ENCODE measurements around the gene CDC42BPA. TPM values are rescaled to one million over a fixed set of nuclear protein-coding genes. Genes with fewer than 3 reads are reported as not detected.

CDC42BPA gene
- total RNA-seq, 1 experiment from 2014 or later: 77.7 TPM

DNA sequence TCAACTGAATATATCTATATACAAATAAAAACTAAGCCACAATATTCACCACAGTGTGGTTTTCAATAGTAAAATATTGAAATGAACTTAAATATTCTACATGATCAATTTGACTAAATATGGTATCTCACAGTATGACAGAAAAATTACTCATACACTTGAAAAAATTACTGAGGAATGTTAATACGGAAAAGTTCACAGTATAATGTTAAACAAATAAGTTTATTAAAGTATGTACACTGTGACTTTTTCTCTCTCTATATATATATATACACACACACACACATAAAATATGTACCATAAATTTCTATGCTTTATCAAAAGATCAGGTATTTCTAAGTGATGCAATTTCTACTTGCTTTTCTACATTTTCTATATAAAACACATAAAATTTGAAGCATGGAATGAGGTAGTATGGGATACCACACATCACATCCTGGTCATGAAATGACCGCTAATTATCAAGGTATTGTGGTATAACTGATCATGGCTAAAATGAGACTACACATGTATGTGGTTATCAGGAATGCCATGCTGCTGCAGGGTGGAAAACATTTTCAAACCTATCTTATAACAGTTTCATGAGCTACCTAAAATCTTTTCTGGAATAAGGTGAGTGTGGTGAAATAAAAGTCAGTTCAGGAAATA is 102.3 kb downstream of the CDC42BPA start:
- no peak for DNase-seq (ENCODE audit: extremely low read depth, low read depth)

- DNase-seq (ENCODE audit: extremely low read depth, low read depth): no peak
Measured at GRCh38 chr1:227214207-227214606, 104.1 kb downstream of the CDC42BPA start.

GRCh38 chr1:227213426-227213825 is 104.9 kb downstream of the CDC42BPA start:
- no peak for DNase-seq (ENCODE audit: extremely low read depth, low read depth)

DNA sequence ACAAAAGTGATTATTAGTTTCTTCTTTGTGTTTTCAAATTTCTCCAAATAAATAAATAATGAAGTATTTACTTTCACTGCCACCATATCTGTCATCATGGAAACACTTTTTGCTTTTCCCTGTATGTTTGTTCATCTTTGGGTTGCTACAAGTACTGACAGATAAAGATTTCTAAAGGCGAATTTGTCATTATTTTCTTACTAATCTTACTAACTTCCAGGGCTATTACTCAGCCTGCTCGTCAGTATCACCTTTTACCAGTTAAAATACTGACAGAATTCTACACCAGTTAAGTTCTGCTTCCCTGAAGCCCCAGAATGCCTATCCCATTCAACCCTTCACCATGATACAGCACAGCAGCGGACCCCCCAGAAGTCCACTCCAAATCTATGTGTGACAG is 106.1 kb downstream of the CDC42BPA start:
- DNase-seq (ENCODE audit: extremely low read depth, low read depth): no peak

- no peak for DNase-seq (ENCODE audit: extremely low read depth, low read depth)
Measured at GRCh38 chr1:227210604-227211003, 107.7 kb downstream of the CDC42BPA start.

DNA sequence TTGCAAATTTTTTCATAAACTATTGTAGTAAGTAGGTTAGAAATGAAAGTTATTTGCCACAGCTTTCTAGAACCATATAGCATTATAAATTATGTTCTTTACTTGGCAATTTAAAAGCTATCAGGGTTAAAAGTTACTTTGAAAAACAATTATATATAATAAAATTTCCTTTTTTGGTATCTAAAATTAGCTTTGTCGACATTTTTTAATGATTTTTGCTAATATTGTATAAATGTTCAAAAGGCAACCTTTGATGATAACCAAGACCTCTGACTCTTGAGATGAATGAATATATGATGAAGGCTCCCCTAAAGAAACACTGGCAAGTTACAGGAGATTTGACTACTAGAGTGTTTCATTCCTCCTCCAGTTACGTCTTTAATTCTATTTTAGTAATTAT is 121.2 kb downstream of the CDC42BPA start:
- no peak for DNase-seq (ENCODE audit: extremely low read depth, low read depth)

DNA sequence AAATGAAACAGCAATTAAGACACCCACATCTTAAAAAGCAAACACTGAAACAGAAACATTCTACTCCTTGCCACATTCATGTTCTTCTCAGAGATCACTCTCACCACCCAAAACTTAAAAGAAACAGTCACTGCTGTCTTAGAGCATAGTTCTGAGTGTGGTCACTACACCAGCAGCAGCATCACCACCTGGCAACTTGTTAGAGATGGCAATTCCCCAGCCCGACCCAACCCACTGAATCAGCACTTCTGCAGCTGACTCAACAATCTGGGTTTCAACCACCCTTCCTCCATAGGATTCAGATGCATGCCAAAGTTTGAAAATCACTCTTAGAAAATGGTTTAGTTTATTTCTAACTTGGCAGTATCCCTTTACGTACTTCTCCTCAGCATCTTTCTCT is 126.1 kb downstream of the CDC42BPA start:
- no peak for DNase-seq (ENCODE audit: extremely low read depth, low read depth)

- DNase-seq (ENCODE audit: extremely low read depth, low read depth): no peak
Measured at GRCh38 chr1:227191607-227192006, 126.7 kb downstream of the CDC42BPA start.

- no peak for DNase-seq (ENCODE audit: extremely low read depth, low read depth)
Measured at GRCh38 chr1:227190321-227190720, 128.0 kb downstream of the CDC42BPA start.

DNA sequence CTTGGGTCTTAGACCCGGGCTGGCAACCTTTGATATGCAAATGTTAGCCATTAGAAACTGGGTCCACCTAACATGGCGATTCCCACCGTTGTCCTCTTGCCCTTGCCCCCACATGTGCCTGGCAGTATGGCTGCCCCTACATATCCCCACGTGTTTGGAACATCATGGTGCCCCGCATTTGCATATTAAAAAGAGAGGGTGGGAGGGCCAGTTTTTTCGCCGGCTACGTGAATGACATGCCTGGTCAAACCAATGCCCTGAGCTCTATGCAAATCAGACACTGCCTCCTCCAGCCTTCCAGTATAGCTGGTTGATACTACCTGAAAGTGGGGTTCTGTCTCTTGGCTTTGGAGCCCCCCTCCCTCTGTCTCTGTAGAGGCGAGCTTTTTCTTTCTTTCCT is 133.0 kb downstream of the CDC42BPA start:
- DNase-seq (ENCODE audit: extremely low read depth, low read depth): no peak

DNA sequence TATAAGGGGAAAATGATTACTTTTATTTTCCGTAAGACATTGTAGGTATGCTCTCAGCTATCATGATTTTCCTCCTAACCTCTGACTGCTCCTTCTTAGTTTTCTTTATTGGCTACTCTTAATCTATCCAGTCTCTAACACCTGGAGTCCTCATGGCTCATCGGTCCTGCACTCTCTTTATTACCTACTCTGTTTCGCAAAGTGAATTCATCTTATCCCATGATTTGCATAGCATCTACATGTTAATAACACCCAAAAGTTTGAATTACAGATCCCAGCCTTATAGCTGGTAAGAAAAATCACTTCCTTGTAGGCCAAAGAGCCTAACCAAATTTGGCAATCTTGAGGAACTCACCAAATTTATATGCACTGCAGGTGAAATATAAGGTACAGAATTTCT is 136.3 kb downstream of the CDC42BPA start:
- DNase-seq (ENCODE audit: extremely low read depth, low read depth): no peak

GRCh38 chr1:227175611-227176010 is 142.7 kb downstream of the CDC42BPA start:
- DNase-seq (ENCODE audit: extremely low read depth, low read depth): no peak

DNA sequence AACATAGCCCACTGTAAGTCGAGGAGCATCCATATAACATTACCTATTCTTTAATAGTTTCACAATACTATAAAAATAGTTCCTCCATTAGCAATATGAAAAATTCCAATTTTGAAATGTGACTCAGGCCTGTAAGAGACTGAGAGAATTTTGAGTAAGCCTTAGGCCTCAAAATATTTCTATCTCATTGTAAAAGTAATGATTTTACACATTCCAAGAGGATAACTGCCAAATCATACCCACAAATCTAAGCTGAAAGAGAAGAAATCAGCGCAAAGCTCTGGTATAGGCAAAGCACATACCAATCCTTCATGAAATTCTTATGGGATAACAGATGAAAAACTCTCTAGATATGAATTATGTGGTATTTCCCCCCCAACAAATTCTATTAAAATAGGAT is 144.1 kb downstream of the CDC42BPA start:
- DNase-seq (ENCODE audit: extremely low read depth, low read depth): no peak

DNA sequence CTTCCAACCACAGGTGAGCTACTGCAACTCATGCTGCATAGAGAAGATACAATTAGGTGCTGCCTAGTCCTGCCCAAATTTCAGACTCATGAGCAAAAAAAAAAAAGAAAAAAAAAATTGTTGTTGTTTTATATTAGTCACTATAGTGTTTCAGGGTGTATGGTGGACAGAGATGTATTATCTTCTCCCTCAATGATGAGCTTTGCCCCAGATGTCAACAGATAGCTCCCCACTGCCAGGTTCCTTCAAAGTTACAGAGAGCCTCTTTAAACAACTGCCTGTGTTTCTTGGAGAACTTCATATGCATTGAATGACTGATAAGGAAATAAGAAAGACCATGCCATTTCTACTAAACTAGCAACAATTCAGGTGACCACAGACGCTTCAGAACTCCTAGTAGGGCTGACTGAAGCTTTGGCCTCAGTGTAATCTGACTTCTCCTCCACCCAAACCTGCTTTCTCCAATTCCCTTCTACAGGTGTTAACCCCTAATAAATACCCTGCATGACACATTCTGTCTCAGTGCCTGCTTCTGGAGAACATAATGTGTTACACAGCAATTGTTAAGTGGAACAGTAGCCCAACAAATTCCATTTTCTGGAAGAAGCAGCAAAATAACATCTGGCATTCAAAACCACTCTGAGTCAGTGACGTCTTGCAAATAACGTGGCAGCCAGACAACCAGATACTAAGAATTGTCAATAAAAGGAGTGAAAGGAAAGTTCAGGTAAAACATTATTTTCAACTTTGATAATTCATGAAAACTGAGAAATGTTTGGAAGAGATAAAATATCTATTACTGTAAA is 147.7 kb downstream of the CDC42BPA start:
- no peak for DNase-seq (ENCODE audit: extremely low read depth, low read depth)

DNA sequence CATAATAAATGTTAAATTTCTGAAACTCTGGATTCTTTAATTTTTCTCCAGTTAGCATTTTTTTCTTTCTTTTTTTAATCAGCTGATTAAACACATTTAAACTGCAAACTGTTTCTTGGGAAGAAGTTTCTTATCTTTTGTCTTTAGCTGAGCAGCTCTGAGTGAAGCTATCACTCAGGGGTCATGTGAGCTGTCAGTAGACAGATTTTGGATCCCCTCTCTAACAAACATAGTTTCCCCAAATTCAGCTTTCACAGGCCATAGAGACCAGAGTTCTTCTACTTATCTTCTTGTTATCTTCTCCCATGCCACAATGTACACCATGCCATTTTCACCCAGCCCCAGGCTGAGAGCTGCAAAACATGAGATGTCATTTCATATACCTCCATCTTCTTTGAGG is 148.9 kb downstream of the CDC42BPA start:
- no peak for DNase-seq (ENCODE audit: extremely low read depth, low read depth)

- no peak for DNase-seq (ENCODE audit: extremely low read depth, low read depth)
Measured at GRCh38 chr1:227167276-227168101, 150.8 kb downstream of the CDC42BPA start.

DNA sequence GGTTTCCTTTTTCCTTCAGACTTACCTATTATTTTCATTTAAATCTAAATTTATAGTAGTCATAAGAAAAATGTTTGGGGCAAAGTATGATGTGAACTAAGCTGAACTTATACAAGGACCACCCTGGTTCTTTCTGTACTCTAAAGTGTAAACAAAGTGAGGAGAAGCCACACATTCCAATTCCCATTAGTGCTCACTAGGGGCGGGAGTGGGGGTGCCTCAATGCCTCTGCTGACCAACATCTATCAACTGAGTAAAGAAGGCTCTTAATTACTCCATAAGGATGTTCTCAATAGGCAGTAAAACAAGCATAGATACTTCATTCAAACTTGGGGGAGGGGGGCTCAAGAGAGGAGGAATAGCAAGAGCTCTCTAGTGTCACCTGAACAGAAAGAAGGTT is 151.7 kb downstream of the CDC42BPA start:
- no peak for DNase-seq (ENCODE audit: extremely low read depth, low read depth)

- no peak for DNase-seq (ENCODE audit: extremely low read depth, low read depth)
Measured at GRCh38 chr1:227161470-227161869, 156.8 kb downstream of the CDC42BPA start.

DNA sequence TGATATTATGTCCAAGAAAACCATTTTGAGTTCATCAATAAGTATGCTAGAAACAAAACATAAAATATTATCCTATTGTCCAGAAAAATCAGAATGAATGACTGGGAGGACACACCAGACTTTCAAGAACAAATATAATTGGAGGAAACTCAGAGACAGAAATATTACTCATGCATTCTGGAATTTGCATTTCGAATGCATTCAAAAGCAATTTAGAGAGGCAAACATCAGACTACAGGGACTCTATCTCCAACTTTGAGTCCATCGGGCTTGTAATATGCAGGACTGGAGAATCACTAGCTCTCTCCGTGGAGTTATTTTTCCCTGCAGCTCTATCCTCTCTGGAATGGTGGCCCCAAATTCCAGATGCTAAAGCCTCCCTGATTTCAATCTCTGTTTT is 161.8 kb downstream of the CDC42BPA start:
- DNase-seq (ENCODE audit: extremely low read depth, low read depth): no peak

DNA sequence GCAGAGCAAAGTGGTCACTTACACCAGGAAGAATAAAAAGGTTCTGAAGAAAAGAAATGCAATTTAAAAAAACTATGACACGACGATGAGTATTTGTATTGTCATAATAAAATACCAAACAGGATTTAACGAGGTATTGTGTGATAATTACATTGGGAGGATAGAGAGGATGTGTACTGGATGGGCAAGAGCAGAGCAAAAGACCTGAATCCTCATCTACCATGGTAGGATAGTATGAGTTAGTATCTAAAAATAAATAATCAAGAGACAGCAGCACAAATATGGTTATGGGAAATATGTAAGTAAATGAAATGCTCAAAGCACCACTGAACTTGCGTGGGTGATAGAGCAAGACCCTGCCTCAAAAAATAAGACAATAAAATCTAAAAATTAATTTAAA is 162.6 kb downstream of the CDC42BPA start:
- DNase-seq (ENCODE audit: extremely low read depth, low read depth): no peak

DNA sequence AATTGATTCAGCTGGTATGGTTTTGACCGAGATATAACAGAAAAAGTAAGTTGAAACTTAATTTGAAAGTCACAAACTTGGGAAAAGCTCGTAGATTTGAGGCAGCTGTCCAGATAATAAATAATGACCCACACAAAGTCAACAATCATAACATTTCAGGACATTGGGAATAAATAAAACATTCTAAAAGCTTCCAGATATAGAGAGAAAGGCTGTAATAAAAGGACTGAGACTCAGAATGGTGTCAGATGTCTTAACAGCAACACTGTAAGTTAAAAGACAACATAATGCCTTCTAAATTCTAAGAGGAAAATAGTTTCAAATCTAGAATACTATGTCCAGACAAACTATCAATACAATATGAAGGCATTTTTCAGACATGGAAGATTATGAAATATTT is 163.3 kb downstream of the CDC42BPA start:
- DNase-seq (ENCODE audit: extremely low read depth, low read depth): no peak

DNA sequence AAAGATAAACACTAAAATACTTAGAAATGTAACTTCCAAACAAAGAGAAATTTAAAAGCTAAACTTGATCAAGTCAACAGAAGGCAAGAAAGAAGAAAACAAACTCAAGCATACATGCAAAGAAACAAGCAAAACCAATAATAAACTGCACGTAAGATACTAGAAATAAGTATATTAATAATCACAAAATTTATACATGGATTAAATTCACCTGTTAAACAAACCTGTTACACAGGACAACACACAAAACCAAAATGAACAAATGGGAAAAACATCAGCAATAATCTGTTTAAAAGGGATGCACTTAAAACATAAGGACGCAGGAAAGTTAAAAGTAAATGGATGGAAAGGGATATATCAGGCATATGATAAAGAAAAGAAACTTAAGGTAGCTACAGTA is 165.8 kb downstream of the CDC42BPA start:
- DNase-seq (ENCODE audit: extremely low read depth, low read depth): no peak

Data from NCI-H460 (cell line).